ENCODE data around the gene ARHGAP25.
A peak's percentile ranks its signal among the peaks of the same experiment; 100 is the strongest.

The ARHGAP25 gene

GRCh38 chr2:68734688-68735525 is at the start of gene ARHGAP25:
TSS of gene ARHGAP25 (plus strand) at chr2:68734811. CDS start at chr2:68735200, 389 bp downstream.
- H3K27ac ChIP-seq (ENCODE audit: low read depth, low read length): peak within 1 kb of the TSS; percentile 90
- H3F3A ChIP-seq (ENCODE audit: insufficient read depth): peaks cover 20% of the 10 kb centered on the region
- TF ChIP-seq CTCF (IDR thresholded peaks at IDR 0.05; ENCODE audit: insufficient read depth, low read length, poor library complexity, severe bottlenecking) (no peak), EZH2phosphoT487 (conservative IDR thresholded peaks at IDR 0.05; ENCODE audit: low read length) (no peak)
- peak within 1 kb of the TSS; percentile 72 for H3K9ac ChIP-seq (ENCODE audit: low read length)
- no peaks in the 10 kb centered on the region for H3K9me3 ChIP-seq (ENCODE audit: insufficient read depth, low read length)
- no peaks in the 10 kb centered on the region for H4K20me1 ChIP-seq (ENCODE audit: low read depth, low read length)
- H3K79me2 ChIP-seq (ENCODE audit: insufficient read depth, low read length): peaks cover 48% of the 10 kb centered on the region
- H3K4me2 ChIP-seq (ENCODE audit: low read depth, low read length, poor library complexity, severe bottlenecking): peak within 1 kb of the TSS; percentile 90
- no peaks in the 10 kb centered on the region for H3K27me3 ChIP-seq (ENCODE audit: low read length)
- no peaks in the 10 kb centered on the region for H3K9me2 ChIP-seq (replicated peaks; ENCODE audit: insufficient read depth, low read length)
- H2AFZ ChIP-seq (ENCODE audit: low read depth, low read length, severe bottlenecking): peak within 1 kb of the TSS; percentile 3
- no peaks in the 10 kb centered on the region for H3K36me3 ChIP-seq (ENCODE audit: low read length)
- H3K4me3 ChIP-seq (ENCODE audit: insufficient read depth, low read length, poor library complexity, severe bottlenecking): peak within 1 kb of the TSS; percentile 70

- H3K4me3 ChIP-seq (ENCODE audit: insufficient read depth, low read length, poor library complexity, severe bottlenecking): no peak overlapping the region
- H3K36me3 ChIP-seq (ENCODE audit: low read length): no peaks in the 10 kb centered on the region
- H4K20me1 ChIP-seq (ENCODE audit: low read depth, low read length): no peaks in the 10 kb centered on the region
- H3K9ac ChIP-seq (ENCODE audit: low read length): no peak overlapping the region
- peaks cover 13% of the 10 kb centered on the region for H3F3A ChIP-seq (ENCODE audit: insufficient read depth)
- H3K79me2 ChIP-seq (ENCODE audit: insufficient read depth, low read length): no peaks in the 10 kb centered on the region
- H2AFZ ChIP-seq (ENCODE audit: low read depth, low read length, severe bottlenecking): no peak overlapping the region
- no peaks in the 10 kb centered on the region for H3K9me3 ChIP-seq (ENCODE audit: insufficient read depth, low read length)
- no peaks in the 10 kb centered on the region for H3K27me3 ChIP-seq (ENCODE audit: low read length)
- no peak overlapping the region for H3K4me2 ChIP-seq (ENCODE audit: low read depth, low read length, poor library complexity, severe bottlenecking)
- no peaks in the 10 kb centered on the region for H3K9me2 ChIP-seq (replicated peaks; ENCODE audit: insufficient read depth, low read length)
- TF ChIP-seq EZH2phosphoT487 (conservative IDR thresholded peaks at IDR 0.05; ENCODE audit: low read length) (no peak), CTCF (IDR thresholded peaks at IDR 0.05; ENCODE audit: insufficient read depth, low read length, poor library complexity, severe bottlenecking) (no peak)
- H3K27ac ChIP-seq (ENCODE audit: low read depth, low read length): no peak overlapping the region
Observed at GRCh38 chr2:68686178-68686577, 48.4 kb upstream of the ARHGAP25 start.

- Histone ChIP-seq H3K9me2 (replicated peaks; ENCODE audit: insufficient read depth, low read length) (no peaks in the 10 kb centered on the region), H4K20me1 (ENCODE audit: low read depth, low read length) (no peaks in the 10 kb centered on the region), H3K9ac (ENCODE audit: low read length) (no peak overlapping the region), H3K4me3 (ENCODE audit: insufficient read depth, low read length, poor library complexity, severe bottlenecking) (no peak overlapping the region), H3K36me3 (ENCODE audit: low read length) (no peaks in the 10 kb centered on the region), H3K27me3 (ENCODE audit: low read length) (no peaks in the 10 kb centered on the region), H2AFZ (ENCODE audit: low read depth, low read length, severe bottlenecking) (no peak overlapping the region), H3K4me2 (ENCODE audit: low read depth, low read length, poor library complexity, severe bottlenecking) (no peak overlapping the region), H3K79me2 (ENCODE audit: insufficient read depth, low read length) (no peaks in the 10 kb centered on the region), H3K9me3 (ENCODE audit: insufficient read depth, low read length) (no peaks in the 10 kb centered on the region), H3K27ac (ENCODE audit: low read depth, low read length) (no peak overlapping the region), H3F3A (ENCODE audit: insufficient read depth) (peaks cover 13% of the 10 kb centered on the region)
- TF ChIP-seq CTCF (IDR thresholded peaks at IDR 0.05; ENCODE audit: insufficient read depth, low read length, poor library complexity, severe bottlenecking): no peak
Observed at GRCh38 chr2:68687018-68687417, 47.6 kb upstream of the ARHGAP25 start.

Measured in SU-DHL-6 (cell line).